Activated CD8-positive, alpha-beta T cell treated with anti-CD3 and anti-CD28 coated beads for 36 hours (primary cell): ENCODE data around the gene NEDD4L. TPM values are rescaled to one million over a fixed set of nuclear protein-coding genes. Genes with fewer than 3 reads are reported as not detected.

Experiments
- ATAC-seq: fragments of 200-7000 bp; cut with Tn5 transposase; one replicate; pipeline ENCODE4 v1.10.0; 2021; ENCODE audit warnings: mild to moderate bottlenecking, moderate library complexity
- CTCF ChIA-PET: fragments of 350-600 bp; sonication (Branson Sonifier 250); formaldehyde crosslinking; loops from one replicate; lab custom pipeline; 2021; ENCODE audit warnings: antibody characterized with exemption; lab: Charles Lee
- POLR2A ChIA-PET: fragments of 350-600 bp; sonication (Branson Sonifier 250); formaldehyde crosslinking; loops from one replicate; lab custom pipeline; 2021; ENCODE audit warnings: antibody characterized with exemption; lab: Charles Lee
- DNase-seq: peaks from one replicate; pipeline ENCODE4 v3.0.0-alpha.2; 2020
- H3K27ac Mint-ChIP-seq: one replicate; pipeline ENCODE4 v1.8.0; 2021; ENCODE audit warnings: mild to moderate bottlenecking, mixed read lengths
- H3K27me3 Mint-ChIP-seq: one replicate; pipeline ENCODE4 v1.8.0; 2021; ENCODE audit warnings: mixed read lengths
- H3K36me3 Mint-ChIP-seq: one replicate; pipeline ENCODE4 v1.8.0; 2021; ENCODE audit warnings: low read depth, mixed read lengths
- H3K4me1 Mint-ChIP-seq: one replicate; pipeline ENCODE4 v1.8.0; 2021; ENCODE audit warnings: low read depth, mixed read lengths
- H3K4me3 Mint-ChIP-seq: one replicate; pipeline ENCODE4 v1.8.0; 2021; ENCODE audit warnings: mild to moderate bottlenecking, moderate library complexity, mixed read lengths
- H3K9me3 Mint-ChIP-seq: one replicate; pipeline ENCODE4 v1.8.0; 2021; ENCODE audit warnings: mixed read lengths
- CTCF ChIP-seq: fragments of 200-600 bp; IDR thresholded peaks from one replicate; pipeline ENCODE4 v1.8.0; 2022; ENCODE audit warnings: antibody characterized with exemption, mild to moderate bottlenecking
- intact Hi-C: fragments of 100-400 bp; cut with micrococcal nuclease; formaldehyde crosslinking; loops from one replicate; pipeline ENCODE4 v1.10.0; 2022
- total RNA-seq, 2 experiments: library from RNA; stranded (reverse); gene quantifications; one replicate each; pipeline ENCODE4 v1.2.3, GENCODE V29; 2021

The NEDD4L gene
- total RNA-seq, 2 experiments from 2014 or later = 7.5 to 8.5 TPM

- H3K4me3 Mint-ChIP-seq = no peak overlapping the region
- ATAC-seq (no peak), DNase-seq (no peak)
- H3K4me1 Mint-ChIP-seq = no peaks in the 10 kb centered on the region
- no peak overlapping the region for H3K27ac Mint-ChIP-seq
- intact Hi-C loops = no loop called here
- no peaks in the 10 kb centered on the region for H3K27me3 Mint-ChIP-seq
- ChIA-PET POLR2A (interaction anchor here (0.5 to 1.4 kb wide), 2 partner anchors 23 to 25 kb away, joined by 3 read pairs; no protein-coding TSS in a partner anchor), CTCF (interaction anchor here (0.9 kb wide), 1 partner anchor 12 kb away, joined by 3 read pairs; no protein-coding TSS in a partner anchor)
- no peaks in the 10 kb centered on the region for H3K9me3 Mint-ChIP-seq
- H3K36me3 Mint-ChIP-seq = no peaks in the 10 kb centered on the region
- TF ChIP-seq CTCF = no peak
These were observed 369.9 kb downstream of the NEDD4L start for GRCh38 chr18:58413667-58414628.

- no peak overlapping the region for H3K27ac Mint-ChIP-seq
- intact Hi-C loops = no loop called here
- ChIA-PET POLR2A (no interaction called here), CTCF (no interaction called here)
- H3K36me3 Mint-ChIP-seq = no peaks in the 10 kb centered on the region
- no peak for TF ChIP-seq CTCF
- H3K4me1 Mint-ChIP-seq = no peaks in the 10 kb centered on the region
- H3K27me3 Mint-ChIP-seq = no peaks in the 10 kb centered on the region
- DNase-seq (no peak), ATAC-seq (no peak)
- H3K4me3 Mint-ChIP-seq = no peak overlapping the region
- no peaks in the 10 kb centered on the region for H3K9me3 Mint-ChIP-seq
These were observed 372.1 kb downstream of the NEDD4L start for GRCh38 chr18:58416014-58416703.

GRCh38 chr18:58416704-58417683, 373.0 kb downstream of the NEDD4L start:
- Mint-ChIP-seq H3K9me3 (no peaks in the 10 kb centered on the region), H3K36me3 (no peaks in the 10 kb centered on the region), H3K27ac (no peak overlapping the region), H3K4me1 (no peaks in the 10 kb centered on the region), H3K27me3 (no peaks in the 10 kb centered on the region), H3K4me3 (no peak overlapping the region)
- ChIA-PET CTCF (interaction anchor here (1.0 kb wide), 1 partner anchor 16 kb away, joined by 4 read pairs; no protein-coding TSS in a partner anchor), POLR2A (no interaction called here)
- ATAC-seq (no peak), DNase-seq (no peak)
- intact Hi-C loops = no loop called here
- TF ChIP-seq CTCF = no peak

GRCh38 chr18:58417752-58418151, 373.7 kb downstream of the NEDD4L start:
- Mint-ChIP-seq H3K4me1 (no peaks in the 10 kb centered on the region), H3K4me3 (no peak overlapping the region), H3K9me3 (no peaks in the 10 kb centered on the region), H3K27me3 (peaks cover 1% of the 10 kb centered on the region), H3K36me3 (no peaks in the 10 kb centered on the region), H3K27ac (no peak overlapping the region)
- ATAC-seq (no peak), DNase-seq (no peak)
- CTCF ChIA-PET = interaction anchor here (1.0 kb wide), 1 partner anchor 17 kb away, joined by 4 read pairs; no protein-coding TSS in a partner anchor
- no peak for TF ChIP-seq CTCF
- POLR2A ChIA-PET = no interaction called here
- intact Hi-C loops = no loop called here
